Calu3 (cell line): ENCODE measurements around the gene RPGRIP1. TPM values are rescaled to one million over a fixed set of nuclear protein-coding genes. Genes with fewer than 3 reads are reported as not detected.
A peak's percentile ranks its signal among the peaks of the same experiment; 100 is the strongest.
"Not testable (repeated sequence)": the region's sequence is repeated elsewhere in the genome, so short reads cannot be mapped to it uniquely, and the experiment has no call there.

Experiments
- BruUV-seq: library from RNA; stranded (reverse); fragments of 400-500 nt; replicated peaks from 2 replicates; lab custom pipeline; 2021; lab: Mats Ljungman, UMichigan
- CTCF ChIA-PET: fragments of 300-600 bp; sonication (Branson Sonifier 250); formaldehyde crosslinking; loops from one replicate; lab custom pipeline; 2022; ENCODE audit warnings: antibody characterized with exemption; lab: Charles Lee
- DNase-seq: peaks from one replicate; pipeline ENCODE4 v3.0.0; 2022
- H3K27ac Mint-ChIP-seq: one replicate; pipeline ENCODE4 v1.8.0; 2022; ENCODE audit warnings: mixed read lengths; ENCODE audit not compliant: unreplicated experiment
- H3K27me3 Mint-ChIP-seq: one replicate; pipeline ENCODE4 v1.8.0; 2022; ENCODE audit warnings: mixed read lengths; ENCODE audit not compliant: unreplicated experiment
- H3K36me3 Mint-ChIP-seq: one replicate; pipeline ENCODE4 v1.8.0; 2022; ENCODE audit warnings: mild to moderate bottlenecking, moderate library complexity, mixed read lengths; ENCODE audit not compliant: insufficient read depth, unreplicated experiment
- H3K4me1 Mint-ChIP-seq: one replicate; pipeline ENCODE4 v1.8.0; 2022; ENCODE audit warnings: mild to moderate bottlenecking, low read depth, mixed read lengths; ENCODE audit not compliant: unreplicated experiment
- H3K4me3 Mint-ChIP-seq: one replicate; pipeline ENCODE4 v1.8.0; 2022; ENCODE audit warnings: mild to moderate bottlenecking, low read depth, moderate library complexity, mixed read lengths; ENCODE audit not compliant: unreplicated experiment
- H3K9me3 Mint-ChIP-seq: one replicate; pipeline ENCODE4 v1.8.0; 2022; ENCODE audit warnings: low read depth, mixed read lengths; ENCODE audit not compliant: unreplicated experiment
- CTCF ChIP-seq: fragments of 200-600 bp; IDR thresholded peaks from one replicate; pipeline ENCODE4 v1.8.0; 2022; ENCODE audit warnings: antibody characterized with exemption; ENCODE audit not compliant: unreplicated experiment
- intact Hi-C: fragments of 100-400 bp; cut with micrococcal nuclease; formaldehyde crosslinking; loops from one replicate; pipeline ENCODE4 v1.10.0; 2022; ENCODE audit not compliant: unreplicated experiment
- total RNA-seq: library from RNA; stranded (reverse); gene quantifications from 2 replicates; pipeline ENCODE4 v1.2.3, GENCODE V29; 2022

The RPGRIP1 gene
- total RNA-seq, 1 experiment from 2014 or later = not detected

GRCh38 chr14:21302013-21302835 lies 22.3 kb downstream of the RPGRIP1 start:
- CTCF ChIA-PET = interaction anchor here (0.6 kb wide), 2 partner anchors 49 to 360 kb away, joined by 3 to 6 read pairs; no protein-coding TSS in a partner anchor
- Mint-ChIP-seq H3K27me3 (no peaks in the 10 kb centered on the region), H3K4me3 (no peak overlapping the region), H3K9me3 (no peaks in the 10 kb centered on the region), H3K4me1 (peaks cover 3% of the 10 kb centered on the region), H3K36me3 (peaks cover 4% of the 10 kb centered on the region), H3K27ac (no peak overlapping the region)
- DNase-seq = no peak
- intact Hi-C loops = no loop called here
- BruUV-seq = no TSS peak
- TF ChIP-seq CTCF = no peak

DNA sequence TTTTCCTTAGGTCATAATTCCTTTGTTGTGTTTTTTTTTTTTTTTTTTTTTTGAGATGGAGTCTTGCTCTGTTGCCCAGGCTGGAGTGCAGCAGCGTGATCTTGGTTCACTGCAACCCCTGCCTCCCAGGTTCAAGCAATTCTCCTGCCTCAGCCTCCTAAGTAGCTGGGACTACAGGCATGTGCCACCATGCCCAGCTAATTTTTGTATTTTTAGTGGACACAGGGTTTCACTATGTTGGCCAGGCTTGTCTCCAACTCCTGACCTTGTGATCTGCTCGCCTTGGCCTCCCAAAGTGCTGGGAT lies 22.9 kb downstream of the RPGRIP1 start:
- intact Hi-C loops, DNase-seq, BruUV-seq, H3K4me3 Mint-ChIP-seq, H3K4me1 Mint-ChIP-seq, H3K27me3 Mint-ChIP-seq, H3K27ac Mint-ChIP-seq, H3K36me3 Mint-ChIP-seq, H3K9me3 Mint-ChIP-seq: not testable (repeated sequence)
- CTCF ChIA-PET = interaction anchor here (0.6 to 0.8 kb wide), 3 partner anchors 26 to 361 kb away, joined by 3 to 6 read pairs (median 5); no protein-coding TSS in a partner anchor

DNA sequence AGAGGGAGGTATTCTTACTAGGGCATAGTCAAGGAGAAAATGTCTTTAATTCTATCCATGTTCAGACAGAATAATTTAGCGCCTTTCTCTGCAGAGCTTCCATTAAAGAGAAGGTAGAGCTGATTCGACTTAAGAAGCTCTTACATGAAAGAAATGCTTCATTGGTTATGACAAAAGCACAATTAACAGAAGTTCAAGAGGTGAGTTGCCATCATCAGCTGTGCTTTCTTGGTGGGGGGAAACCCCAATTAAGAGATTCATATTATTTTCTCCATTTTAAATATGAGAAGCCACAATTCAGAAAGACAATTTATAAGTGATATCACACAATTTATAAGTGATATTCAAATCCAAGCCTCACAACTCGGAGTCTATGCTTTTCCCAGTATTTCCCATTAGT lies 27.8 kb downstream of the RPGRIP1 start:
- DNase-seq = no peak
- H3K9me3 Mint-ChIP-seq = no peaks in the 10 kb centered on the region
- peak overlapping the region; percentile 70 for H3K4me3 Mint-ChIP-seq
- peaks cover 17% of the 10 kb centered on the region for H3K36me3 Mint-ChIP-seq
- intact Hi-C loops = loop anchor here (5.0 kb wide), 1 partner anchor 40 kb away; the partner anchor contains the start of gene HNRNPC
- TF ChIP-seq CTCF = no peak
- BruUV-seq = no TSS peak
- H3K27me3 Mint-ChIP-seq = no peaks in the 10 kb centered on the region
- H3K4me1 Mint-ChIP-seq = peaks cover 26% of the 10 kb centered on the region
- no peak overlapping the region for H3K27ac Mint-ChIP-seq
- CTCF ChIA-PET = interaction anchor here (0.6 kb wide), 1 partner anchor 22 kb away, joined by 4 read pairs; no protein-coding TSS in a partner anchor

DNA sequence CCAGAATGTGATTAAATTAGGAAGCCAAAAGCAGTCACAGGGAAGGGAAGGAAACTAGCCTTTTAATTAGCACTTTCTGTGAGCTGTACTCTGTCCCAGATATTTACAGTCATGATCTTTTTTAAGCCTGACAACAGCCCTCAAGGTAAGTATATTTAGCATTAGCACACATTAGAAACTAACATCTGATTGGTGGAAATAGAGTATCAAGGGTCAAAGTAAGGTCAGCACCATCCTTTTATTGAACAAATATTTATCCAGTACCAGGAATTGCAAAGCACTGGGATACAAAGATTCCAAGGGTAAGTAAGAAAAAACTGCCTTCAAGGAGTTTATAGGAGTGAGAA lies 28.2 kb downstream of the RPGRIP1 start:
- no peak for TF ChIP-seq CTCF

More for the DNA sequence above, 28.2 kb downstream of the RPGRIP1 start:
- Mint-ChIP-seq H3K36me3 (peaks cover 17% of the 10 kb centered on the region), H3K9me3 (no peaks in the 10 kb centered on the region), H3K4me1 (peaks cover 26% of the 10 kb centered on the region), H3K27ac (peak overlapping the region; percentile 83), H3K4me3 (peak overlapping the region; percentile 70), H3K27me3 (no peaks in the 10 kb centered on the region)
- no peak for DNase-seq
- intact Hi-C loops = loop anchor here (5.0 kb wide), 1 partner anchor 41 kb away; the partner anchor contains the start of gene HNRNPC
- TSS peak; percentile 99 for BruUV-seq
- CTCF ChIA-PET = interaction anchor here (1.4 kb wide), 1 partner anchor 9 kb away, joined by 12 read pairs; no protein-coding TSS in a partner anchor
